Activated naive CD4-positive, alpha-beta T cell treated with anti-CD3 and anti-CD28 coated beads, Interleukin-2, amount 10 ng/mL, durations not matched to agents 7 days and 5 days (primary cell): ENCODE data around the gene GLRX.

Source experiments
- CTCF ChIA-PET: fragments of 350-600 bp; sonication (Branson Sonifier 250); formaldehyde crosslinking; loops from one replicate; lab custom pipeline; 2021; ENCODE audit warnings: antibody characterized with exemption; lab: Charles Lee
- DNase-seq: peaks from one replicate; pipeline ENCODE4 v3.0.0-alpha.2; 2020
- H3K27ac Mint-ChIP-seq: one replicate; pipeline ENCODE4 v1.8.0; 2021; ENCODE audit warnings: mild to moderate bottlenecking, moderate library complexity, mixed read lengths
- H3K27me3 Mint-ChIP-seq: one replicate; pipeline ENCODE4 v1.8.0; 2021; ENCODE audit warnings: mild to moderate bottlenecking, mixed read lengths
- H3K36me3 Mint-ChIP-seq: one replicate; pipeline ENCODE4 v1.8.0; 2021; ENCODE audit warnings: mixed read lengths
- H3K4me1 Mint-ChIP-seq: one replicate; pipeline ENCODE4 v1.8.0; 2021; ENCODE audit warnings: mixed read lengths
- H3K4me3 Mint-ChIP-seq: one replicate; pipeline ENCODE4 v1.8.0; 2021; ENCODE audit warnings: mild to moderate bottlenecking, moderate library complexity, mixed read lengths
- H3K9me3 Mint-ChIP-seq: one replicate; pipeline ENCODE4 v1.8.0; 2021; ENCODE audit warnings: mixed read lengths

Gene GLRX

GRCh38 chr5:95808013-95808685 lies 14.4 kb downstream of the GLRX start:
- Mint-ChIP-seq H3K27ac (peak overlapping the region; percentile 87), H3K4me3 (peak overlapping the region; percentile 55), H3K4me1 (peaks cover 60% of the 10 kb centered on the region), H3K36me3 (peaks cover 51% of the 10 kb centered on the region), H3K27me3 (no peaks in the 10 kb centered on the region), H3K9me3 (no peaks in the 10 kb centered on the region)
- CTCF ChIA-PET: interaction anchor here (0.7 to 4.3 kb wide), 5 partner anchors 10 to 38 kb away, joined by 3 to 40 read pairs (median 6); partner anchors contain the start of gene GLRX
- peak; percentile 30 for DNase-seq

GRCh38 chr5:95806687-95807086 lies 15.8 kb downstream of the GLRX start:
- peaks cover 44% of the 10 kb centered on the region for H3K36me3 Mint-ChIP-seq
- no peaks in the 10 kb centered on the region for H3K9me3 Mint-ChIP-seq
- no peak overlapping the region for H3K27ac Mint-ChIP-seq
- H3K4me3 Mint-ChIP-seq: no peak overlapping the region
- DNase-seq: no peak
- H3K4me1 Mint-ChIP-seq: peaks cover 53% of the 10 kb centered on the region
- no peaks in the 10 kb centered on the region for H3K27me3 Mint-ChIP-seq
- CTCF ChIA-PET: interaction anchor here (0.9 kb wide), 1 partner anchor 26 kb away, joined by 6 read pairs; no protein-coding TSS in a partner anchor

- Mint-ChIP-seq H3K27ac (no peak overlapping the region), H3K27me3 (no peaks in the 10 kb centered on the region), H3K36me3 (peaks cover 36% of the 10 kb centered on the region), H3K4me3 (no peak overlapping the region), H3K4me1 (peaks cover 36% of the 10 kb centered on the region), H3K9me3 (no peaks in the 10 kb centered on the region)
- CTCF ChIA-PET: interaction anchor here (0.8 to 1.2 kb wide), 3 partner anchors 23 to 41 kb away, joined by 3 to 4 read pairs (median 3); no protein-coding TSS in a partner anchor
- no peak for DNase-seq
Observed at GRCh38 chr5:95804736-95805539, 17.6 kb downstream of the GLRX start.

GRCh38 chr5:95803271-95804148 lies 19.0 kb downstream of the GLRX start:
- CTCF ChIA-PET: interaction anchor here (1.0 to 2.9 kb wide), 2 partner anchors 19 to 22 kb away, joined by 3 to 12 read pairs; partner anchors contain the start of gene GLRX
- Mint-ChIP-seq H3K4me3 (no peak overlapping the region), H3K27me3 (no peaks in the 10 kb centered on the region), H3K9me3 (no peaks in the 10 kb centered on the region), H3K27ac (no peak overlapping the region), H3K36me3 (peaks cover 29% of the 10 kb centered on the region), H3K4me1 (peaks cover 25% of the 10 kb centered on the region)
- DNase-seq: no peak

GRCh38 chr5:95801961-95802360 lies 20.6 kb downstream of the GLRX start:
- H3K27me3 Mint-ChIP-seq: no peaks in the 10 kb centered on the region
- H3K27ac Mint-ChIP-seq: no peak overlapping the region
- no peak overlapping the region for H3K4me3 Mint-ChIP-seq
- H3K36me3 Mint-ChIP-seq: peaks cover 33% of the 10 kb centered on the region
- CTCF ChIA-PET: interaction anchor here (2.9 kb wide), 1 partner anchor 21 kb away, joined by 12 read pairs; no protein-coding TSS in a partner anchor
- H3K4me1 Mint-ChIP-seq: peaks cover 13% of the 10 kb centered on the region
- no peaks in the 10 kb centered on the region for H3K9me3 Mint-ChIP-seq
- no peak for DNase-seq

GRCh38 chr5:95801532-95801931 lies 21.0 kb downstream of the GLRX start:
- DNase-seq: no peak
- CTCF ChIA-PET: interaction anchor here (2.9 kb wide), 1 partner anchor 20 kb away, joined by 12 read pairs; no protein-coding TSS in a partner anchor
- Mint-ChIP-seq H3K27me3 (no peaks in the 10 kb centered on the region), H3K27ac (no peak overlapping the region), H3K9me3 (no peaks in the 10 kb centered on the region), H3K36me3 (peaks cover 33% of the 10 kb centered on the region), H3K4me3 (no peak overlapping the region), H3K4me1 (peaks cover 12% of the 10 kb centered on the region)

GRCh38 chr5:95800553-95800952 lies 22.0 kb downstream of the GLRX start:
- peaks cover 28% of the 10 kb centered on the region for H3K36me3 Mint-ChIP-seq
- H3K27ac Mint-ChIP-seq: no peak overlapping the region
- no peak overlapping the region for H3K4me3 Mint-ChIP-seq
- peaks cover 12% of the 10 kb centered on the region for H3K4me1 Mint-ChIP-seq
- CTCF ChIA-PET: no interaction called here
- DNase-seq: no peak
- no peaks in the 10 kb centered on the region for H3K9me3 Mint-ChIP-seq
- no peaks in the 10 kb centered on the region for H3K27me3 Mint-ChIP-seq

- H3K9me3 Mint-ChIP-seq: no peaks in the 10 kb centered on the region
- H3K4me3 Mint-ChIP-seq: no peak overlapping the region
- H3K27me3 Mint-ChIP-seq: no peaks in the 10 kb centered on the region
- H3K36me3 Mint-ChIP-seq: peaks cover 18% of the 10 kb centered on the region
- CTCF ChIA-PET: no interaction called here
- DNase-seq: no peak
- peaks cover 12% of the 10 kb centered on the region for H3K4me1 Mint-ChIP-seq
- H3K27ac Mint-ChIP-seq: no peak overlapping the region
Observed at GRCh38 chr5:95799191-95799835, 23.2 kb downstream of the GLRX start.

- CTCF ChIA-PET: no interaction called here
- Mint-ChIP-seq H3K36me3 (peaks cover 16% of the 10 kb centered on the region), H3K4me3 (no peak overlapping the region), H3K4me1 (peaks cover 12% of the 10 kb centered on the region), H3K27me3 (no peaks in the 10 kb centered on the region), H3K9me3 (no peaks in the 10 kb centered on the region), H3K27ac (no peak overlapping the region)
- DNase-seq: no peak
Observed at GRCh38 chr5:95798545-95798944, 24.0 kb downstream of the GLRX start.

GRCh38 chr5:95798048-95798447 lies 24.5 kb downstream of the GLRX start:
- Mint-ChIP-seq H3K4me1 (peaks cover 12% of the 10 kb centered on the region), H3K4me3 (no peak overlapping the region), H3K36me3 (peaks cover 16% of the 10 kb centered on the region), H3K9me3 (no peaks in the 10 kb centered on the region), H3K27me3 (no peaks in the 10 kb centered on the region), H3K27ac (no peak overlapping the region)
- CTCF ChIA-PET: no interaction called here
- DNase-seq: no peak

GRCh38 chr5:95797301-95797700 lies 25.2 kb downstream of the GLRX start:
- Mint-ChIP-seq H3K4me1 (peaks cover 8% of the 10 kb centered on the region), H3K27me3 (no peaks in the 10 kb centered on the region)
- CTCF ChIA-PET: no interaction called here

GRCh38 chr5:95794070-95794516 lies 28.4 kb downstream of the GLRX start:
- no peak for DNase-seq

More at GRCh38 chr5:95797301-95797700, 25.2 kb downstream of the GLRX start:
- no peak overlapping the region for H3K27ac Mint-ChIP-seq
- H3K9me3 Mint-ChIP-seq: no peaks in the 10 kb centered on the region
- no peak for DNase-seq
- H3K36me3 Mint-ChIP-seq: peaks cover 11% of the 10 kb centered on the region
- no peak overlapping the region for H3K4me3 Mint-ChIP-seq

GRCh38 chr5:95791751-95792150 lies 30.8 kb downstream of the GLRX start:
- Mint-ChIP-seq H3K4me1 (no peaks in the 10 kb centered on the region), H3K4me3 (no peak overlapping the region), H3K36me3 (no peaks in the 10 kb centered on the region), H3K27me3 (no peaks in the 10 kb centered on the region), H3K9me3 (no peaks in the 10 kb centered on the region), H3K27ac (peak overlapping the region; percentile 55)
- no peak for DNase-seq
- CTCF ChIA-PET: interaction anchor here (0.6 to 4.7 kb wide), 2 partner anchors 10 to 18 kb away, joined by 3 to 38 read pairs; no protein-coding TSS in a partner anchor

More at GRCh38 chr5:95794070-95794516, 28.4 kb downstream of the GLRX start:
- H3K36me3 Mint-ChIP-seq: peaks cover 6% of the 10 kb centered on the region
- H3K4me3 Mint-ChIP-seq: no peak overlapping the region
- no peak overlapping the region for H3K27ac Mint-ChIP-seq
- CTCF ChIA-PET: interaction anchor here (4.7 kb wide), 1 partner anchor 13 kb away, joined by 38 read pairs; no protein-coding TSS in a partner anchor
- peaks cover 5% of the 10 kb centered on the region for H3K4me1 Mint-ChIP-seq
- no peaks in the 10 kb centered on the region for H3K9me3 Mint-ChIP-seq
- no peaks in the 10 kb centered on the region for H3K27me3 Mint-ChIP-seq
